GM18868 (cell line): ENCODE results near the gene TNXB.
"Not testable (repeated sequence)": the region's sequence is repeated elsewhere in the genome, so short reads cannot be mapped to it uniquely, and the experiment has no call there.

ENCODE experiments used
- ATAC-seq: cut with Tn5 transposase; IDR thresholded peaks from one replicate; pipeline ENCODE4 v1.9.1; 2021; ENCODE audit warnings: mild to moderate bottlenecking, moderate library complexity; ENCODE audit not compliant: unreplicated experiment

The TNXB gene

GRCh38 chr6:32109114-32109764 lies at the start of gene TNXB:
Gene TNXB, minus strand, starts transcription at chr6:32109338. Its CDS starts 11,140 bp downstream, at chr6:32098198.
- ATAC-seq: no peak

GRCh38 chr6:32158052-32158451 lies 48.9 kb upstream of the TNXB start:
- ATAC-seq: no peak

DNA sequence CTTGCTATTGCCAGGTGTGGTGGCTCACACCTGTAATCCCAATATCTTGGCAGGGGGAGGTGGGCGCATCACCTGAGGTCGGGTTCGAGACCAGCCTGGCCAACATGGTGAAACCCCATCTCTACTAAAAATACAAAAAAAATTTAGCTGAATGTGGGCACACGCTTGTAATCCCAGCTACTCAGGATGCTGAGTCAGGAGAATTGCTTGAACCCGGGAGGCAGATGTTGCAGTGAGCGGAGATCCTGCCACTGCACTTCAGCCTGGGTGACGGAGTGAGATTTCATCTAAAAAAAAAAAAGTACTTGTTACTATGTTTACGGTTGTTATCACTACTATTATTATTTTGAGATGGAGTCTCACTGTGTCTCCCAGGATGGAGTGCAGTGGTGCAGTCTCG lies 47.8 kb upstream of the TNXB start:
- no peak for ATAC-seq

- peak; percentile 64 for ATAC-seq
These were observed 45.5 kb upstream of the TNXB start for GRCh38 chr6:32154514-32155161.

GRCh38 chr6:32153564-32154513 lies 44.7 kb upstream of the TNXB start, which contains the start of gene PPT2:
Gene PPT2, plus strand, starts transcription at chr6:32154141. Its CDS starts 454 bp downstream, at chr6:32154595.
- peak; percentile 28 for ATAC-seq

DNA sequence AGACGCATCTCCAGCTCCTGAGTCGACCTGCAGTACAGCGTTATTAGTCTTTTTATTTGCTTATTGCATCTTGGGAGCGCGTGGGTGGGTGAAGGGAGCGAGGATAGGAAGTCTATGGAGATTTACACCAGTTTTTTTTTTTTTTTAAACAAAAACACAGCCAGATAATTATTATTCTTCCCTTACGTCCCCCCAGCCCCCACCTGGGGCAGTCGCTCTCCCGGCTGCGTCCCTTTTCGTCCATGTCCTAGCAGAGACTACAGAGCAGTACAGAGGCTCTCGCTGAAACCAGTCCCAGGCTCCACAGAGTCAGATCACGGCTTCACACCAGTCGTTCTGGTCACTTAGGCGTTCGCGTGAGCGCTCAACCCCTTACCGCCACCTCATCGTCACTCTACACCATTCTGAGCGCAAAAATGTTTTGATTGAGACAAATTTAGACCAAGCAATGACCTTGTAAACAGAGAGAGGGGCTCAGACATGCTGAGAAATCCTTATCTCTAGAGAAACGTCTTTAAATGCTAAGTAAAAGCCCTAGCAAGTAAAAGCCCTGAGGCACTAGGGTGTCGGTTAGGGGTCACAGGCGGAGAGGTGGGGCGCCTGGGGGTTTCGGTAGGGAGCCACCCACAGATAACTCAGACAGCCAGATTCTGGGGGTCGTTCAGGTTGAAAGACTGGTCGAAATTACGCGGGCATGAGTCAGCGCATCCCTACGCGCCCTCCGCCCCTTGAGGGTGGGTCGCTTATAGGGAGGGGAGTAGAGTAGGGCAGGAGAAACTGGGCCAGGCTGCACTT lies 43.8 kb upstream of the TNXB start:
- ATAC-seq: no peak

- ATAC-seq: no peak
These were observed 43.0 kb upstream of the TNXB start, which contains the start of gene PRRT1 for GRCh38 chr6:32151863-32152768. Gene PRRT1, minus strand, starts transcription at chr6:32151939. Its CDS starts 112 bp downstream, at chr6:32151827.

- no peak for ATAC-seq
These were observed 42.2 kb upstream of the TNXB start for GRCh38 chr6:32151181-32151862.

GRCh38 chr6:32149932-32150870 lies 41.1 kb upstream of the TNXB start:
- no peak for ATAC-seq

DNA sequence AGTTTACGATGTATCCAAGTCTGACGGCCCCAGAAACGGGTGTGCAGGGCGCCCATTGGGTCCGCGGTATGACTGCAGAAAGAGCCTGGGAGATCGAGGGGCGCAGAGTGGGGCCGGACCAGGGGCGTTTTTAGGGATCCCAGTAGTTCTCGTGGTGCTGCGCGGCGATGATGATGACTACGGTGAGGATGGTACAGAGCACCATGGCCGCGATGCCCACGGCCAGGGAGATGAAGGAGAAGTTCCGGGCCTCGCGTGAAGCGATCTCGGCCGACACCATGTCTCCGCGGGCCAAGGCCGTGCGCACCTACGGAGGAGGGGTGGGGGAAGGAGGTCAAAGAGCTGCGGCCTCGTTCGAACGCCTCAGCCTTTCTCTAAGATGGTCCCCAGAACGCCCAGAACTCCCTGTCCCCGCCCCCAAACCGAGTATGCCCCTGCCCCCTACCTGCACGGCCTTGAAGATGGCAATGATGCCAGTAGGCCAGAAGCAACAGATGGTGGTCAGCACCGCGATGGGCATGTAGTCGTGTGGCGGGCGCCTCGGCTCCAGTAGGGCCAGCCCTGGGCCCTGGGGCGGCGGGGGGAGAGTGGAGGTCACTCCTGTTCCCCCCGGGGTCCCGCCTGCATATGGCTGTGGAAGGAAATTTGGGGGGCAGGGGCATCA lies 40.1 kb upstream of the TNXB start:
- ATAC-seq: no peak

DNA sequence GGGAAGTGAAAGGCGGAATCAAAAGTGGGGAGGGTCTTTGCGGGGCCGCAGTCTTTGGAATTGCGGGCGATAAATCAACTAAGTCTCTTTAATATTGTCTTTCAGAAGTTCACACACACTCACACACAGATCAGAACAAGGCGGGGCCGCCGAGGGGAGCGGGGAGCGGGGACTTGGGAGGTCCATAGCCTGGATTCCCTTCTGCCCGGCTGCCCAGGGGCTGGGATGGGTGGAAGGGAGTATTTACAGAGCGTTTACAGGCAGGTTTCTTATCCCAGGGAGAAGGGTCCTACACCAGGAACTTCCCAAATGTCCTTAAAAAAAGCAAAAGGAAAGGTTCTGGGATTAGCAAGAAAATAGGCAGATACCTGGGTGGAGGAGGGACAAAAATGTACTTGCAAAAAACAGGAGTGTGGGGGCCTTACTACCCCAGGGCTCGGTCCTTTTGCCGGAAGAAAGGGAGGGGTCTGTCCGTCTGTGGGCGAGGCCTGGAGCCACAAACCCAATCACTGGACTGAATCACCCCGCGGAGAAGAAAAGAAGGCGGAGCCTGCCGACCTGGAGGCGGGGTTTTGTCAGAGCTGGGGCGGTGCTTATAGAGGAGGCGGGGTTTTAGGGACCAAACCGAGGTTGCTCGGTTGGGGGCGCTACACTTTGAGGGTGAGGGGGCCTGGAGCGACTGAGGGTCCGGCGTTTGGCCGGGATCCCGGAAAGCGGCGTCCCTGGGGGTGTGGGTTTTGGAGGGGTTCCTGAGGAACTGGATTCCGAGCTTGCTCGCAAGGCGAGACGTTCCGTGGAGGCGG lies 39.4 kb upstream of the TNXB start:
- no peak for ATAC-seq

DNA sequence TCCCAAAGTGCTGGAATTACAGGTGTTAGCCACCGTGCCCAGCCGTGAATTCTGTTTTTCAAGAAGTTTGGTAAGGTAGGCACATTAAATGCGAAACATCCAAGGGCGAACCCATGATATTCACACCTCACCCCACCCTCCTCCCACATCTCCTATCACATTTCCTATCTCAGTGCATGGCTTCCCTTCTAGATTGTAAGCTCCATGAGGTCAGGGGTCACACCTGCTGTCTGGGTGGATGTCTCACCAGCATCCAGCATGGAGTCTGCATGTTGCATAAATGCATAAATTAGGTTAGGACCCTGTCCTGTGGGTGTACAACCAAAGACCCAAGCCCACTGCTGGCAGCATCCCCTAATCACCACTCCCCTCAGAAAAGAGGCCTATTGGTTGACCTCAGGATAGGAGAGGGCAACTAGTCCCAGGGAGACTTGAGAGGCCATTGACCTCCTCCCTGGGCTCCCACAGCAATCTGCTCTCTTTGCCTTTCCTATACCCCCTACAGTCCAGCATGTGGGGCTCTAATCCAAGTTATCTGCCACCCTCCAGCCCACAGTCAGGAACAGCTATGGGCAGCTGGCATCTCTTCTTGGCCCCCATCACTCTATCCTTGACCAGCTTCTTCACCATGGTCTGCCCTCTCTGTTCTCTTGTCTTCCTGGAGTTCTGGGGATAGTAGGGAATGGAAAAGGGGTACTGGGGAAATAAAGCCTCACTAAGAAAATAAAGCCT lies 38.4 kb upstream of the TNXB start:
- no peak for ATAC-seq

DNA sequence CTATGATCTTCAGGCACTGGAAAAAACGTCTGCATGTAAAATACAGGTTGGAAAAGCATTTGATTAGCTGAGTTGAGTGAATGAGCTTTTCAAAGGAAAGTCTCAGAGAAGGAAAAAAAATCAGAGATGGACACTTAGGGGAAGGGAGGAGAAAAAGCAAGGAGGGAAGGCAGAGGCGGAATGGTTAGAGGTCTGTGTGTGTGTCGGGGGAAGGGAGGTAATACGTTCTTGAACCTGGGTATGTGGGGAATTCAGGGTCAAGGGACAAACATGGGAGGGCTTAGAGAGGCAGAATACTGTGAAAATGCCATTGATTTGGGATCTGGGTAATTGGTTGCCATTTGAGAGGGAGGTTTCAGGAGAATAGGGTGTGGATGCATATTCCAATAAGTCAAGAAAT lies 37.5 kb upstream of the TNXB start:
- ATAC-seq: no peak

- no peak for ATAC-seq
These were observed 37.1 kb upstream of the TNXB start for GRCh38 chr6:32146287-32146686.

GRCh38 chr6:32144238-32144637 lies 35.1 kb upstream of the TNXB start:
- not testable (repeated sequence) for ATAC-seq
